ENCODE measurements around the gene SOCS3. TPM values are rescaled to one million over a fixed set of nuclear protein-coding genes. Genes with fewer than 3 reads are reported as not detected.

The SOCS3 gene
- total and polyA plus RNA-seq, 10 of the 15 experiments (the other 5 are each of a cell fraction or from before 2014, with no cell fraction given): 0.05 to 3.9 (median 1.0) TPM

DNA sequence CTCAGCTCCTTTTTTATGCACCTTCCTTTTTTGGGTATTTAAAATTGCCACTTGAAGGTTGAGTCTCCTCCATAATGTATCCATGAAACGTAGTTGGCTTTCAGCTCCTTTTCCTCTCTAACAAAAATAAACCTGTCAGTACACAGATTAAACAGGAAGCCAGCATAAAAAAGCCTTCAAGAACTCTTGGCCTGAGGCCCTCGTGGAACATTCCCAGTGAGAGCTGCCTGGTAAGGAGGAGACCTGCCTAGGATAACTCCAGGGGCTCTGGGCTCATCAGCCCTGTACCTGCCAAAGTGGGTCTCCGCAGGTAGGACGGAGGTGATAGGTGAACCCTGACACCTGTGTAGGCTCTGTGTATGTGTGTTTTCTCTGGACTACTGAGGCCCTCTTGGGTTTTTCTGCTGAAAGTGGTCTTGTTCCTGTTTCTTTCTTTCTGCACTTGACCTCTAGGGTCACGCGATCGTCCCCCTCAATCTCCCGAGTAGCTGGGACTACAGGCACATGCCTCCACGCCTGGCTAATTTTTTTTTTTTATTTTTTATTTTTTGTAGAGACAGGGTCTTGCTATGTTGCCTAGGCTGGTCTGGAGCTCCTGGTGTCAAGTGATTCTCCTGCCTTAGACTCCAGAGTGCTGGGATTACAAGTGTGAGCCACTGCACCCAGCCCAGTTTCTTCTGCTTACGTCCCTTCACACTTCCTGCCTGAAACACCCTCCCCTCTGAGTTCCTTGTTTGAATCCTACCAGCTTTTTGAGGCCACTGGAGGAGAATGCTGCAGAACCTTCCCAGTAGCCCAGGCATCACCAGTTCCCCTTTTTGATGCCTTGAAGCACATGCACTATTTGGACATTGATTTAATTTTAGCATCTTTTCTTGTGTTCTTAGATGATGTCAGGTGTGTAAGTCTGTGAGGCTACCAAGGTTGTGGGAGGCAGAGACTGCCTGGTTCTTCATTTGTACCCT is 28.4 kb upstream of the SOCS3 start (continued):
- TF ChIP-seq IRF4 (IDR thresholded peaks at IDR 0.05; ENCODE audit: low read depth, low read length) (peak; percentile 39; the same call in 1 of the 2 replicates), IKZF2 (IDR thresholded peaks at IDR 0.05) (peak; percentile 76 to 78; a peak in 3 of 4 replicates), SREBF2 (IDR thresholded peaks at IDR 0.05; ENCODE audit: low read length) (no peak), TCF3 (IDR thresholded peaks at IDR 0.05; ENCODE audit: borderline replicate concordance, insufficient read depth, low read depth, low read length) (no peak), CREM (IDR thresholded peaks at IDR 0.05; ENCODE audit: low read depth) (no peak), MEF2B (IDR thresholded peaks at IDR 0.05; ENCODE audit: partially characterized antibody, poor library complexity, severe bottlenecking) (peak; percentile 69), ETV6 (conservative IDR thresholded peaks at IDR 0.05 in 1 of 2, IDR thresholded peaks at IDR 0.05 in 1 of 2; ENCODE audit: borderline replicate concordance in 1 of 2, low read depth in 1 of 2) (no peak), FOXK2 (IDR thresholded peaks at IDR 0.05) (no peak), ZBTB4 (CRISPR knock-in tag; IDR thresholded peaks at IDR 0.05) (no peak), ZSCAN29 (IDR thresholded peaks at IDR 0.05) (no peak), SMAD1 (IDR thresholded peaks at IDR 0.05; ENCODE audit: low read depth, partially characterized antibody) (no peak), MYB (IDR thresholded peaks at IDR 0.05; ENCODE audit: borderline replicate concordance, low read depth, low read length) (no peak)
- TF ChIP-seq, protein P1, sequence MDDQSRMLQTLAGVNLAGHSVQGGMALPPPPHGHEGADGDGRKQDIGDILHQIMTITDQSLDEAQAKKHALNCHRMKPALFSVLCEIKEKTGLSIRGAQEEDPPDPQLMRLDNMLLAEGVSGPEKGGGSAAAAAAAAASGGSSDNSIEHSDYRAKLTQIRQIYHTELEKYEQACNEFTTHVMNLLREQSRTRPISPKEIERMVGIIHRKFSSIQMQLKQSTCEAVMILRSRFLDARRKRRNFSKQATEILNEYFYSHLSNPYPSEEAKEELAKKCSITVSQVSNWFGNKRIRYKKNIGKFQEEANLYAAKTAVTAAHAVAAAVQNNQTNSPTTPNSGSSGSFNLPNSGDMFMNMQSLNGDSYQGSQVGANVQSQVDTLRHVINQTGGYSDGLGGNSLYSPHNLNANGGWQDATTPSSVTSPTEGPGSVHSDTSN (IDR thresholded peaks at IDR 0.05; ENCODE audit: insufficient replicate concordance, low read depth, low read length): no peak
- TF ChIP-seq, protein P2, sequence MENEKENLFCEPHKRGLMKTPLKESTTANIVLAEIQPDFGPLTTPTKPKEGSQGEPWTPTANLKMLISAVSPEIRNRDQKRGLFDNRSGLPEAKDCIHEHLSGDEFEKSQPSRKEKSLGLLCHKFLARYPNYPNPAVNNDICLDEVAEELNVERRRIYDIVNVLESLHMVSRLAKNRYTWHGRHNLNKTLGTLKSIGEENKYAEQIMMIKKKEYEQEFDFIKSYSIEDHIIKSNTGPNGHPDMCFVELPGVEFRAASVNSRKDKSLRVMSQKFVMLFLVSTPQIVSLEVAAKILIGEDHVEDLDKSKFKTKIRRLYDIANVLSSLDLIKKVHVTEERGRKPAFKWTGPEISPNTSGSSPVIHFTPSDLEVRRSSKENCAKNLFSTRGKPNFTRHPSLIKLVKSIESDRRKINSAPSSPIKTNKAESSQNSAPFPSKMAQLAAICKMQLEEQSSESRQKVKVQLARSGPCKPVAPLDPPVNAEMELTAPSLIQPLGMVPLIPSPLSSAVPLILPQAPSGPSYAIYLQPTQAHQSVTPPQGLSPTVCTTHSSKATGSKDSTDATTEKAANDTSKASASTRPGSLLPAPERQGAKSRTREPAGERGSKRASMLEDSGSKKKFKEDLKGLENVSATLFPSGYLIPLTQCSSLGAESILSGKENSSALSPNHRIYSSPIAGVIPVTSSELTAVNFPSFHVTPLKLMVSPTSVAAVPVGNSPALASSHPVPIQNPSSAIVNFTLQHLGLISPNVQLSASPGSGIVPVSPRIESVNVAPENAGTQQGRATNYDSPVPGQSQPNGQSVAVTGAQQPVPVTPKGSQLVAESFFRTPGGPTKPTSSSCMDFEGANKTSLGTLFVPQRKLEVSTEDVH (IDR thresholded peaks at IDR 0.05; ENCODE audit: low read depth, partially characterized antibody): no peak
- TF ChIP-seq, protein P3, sequence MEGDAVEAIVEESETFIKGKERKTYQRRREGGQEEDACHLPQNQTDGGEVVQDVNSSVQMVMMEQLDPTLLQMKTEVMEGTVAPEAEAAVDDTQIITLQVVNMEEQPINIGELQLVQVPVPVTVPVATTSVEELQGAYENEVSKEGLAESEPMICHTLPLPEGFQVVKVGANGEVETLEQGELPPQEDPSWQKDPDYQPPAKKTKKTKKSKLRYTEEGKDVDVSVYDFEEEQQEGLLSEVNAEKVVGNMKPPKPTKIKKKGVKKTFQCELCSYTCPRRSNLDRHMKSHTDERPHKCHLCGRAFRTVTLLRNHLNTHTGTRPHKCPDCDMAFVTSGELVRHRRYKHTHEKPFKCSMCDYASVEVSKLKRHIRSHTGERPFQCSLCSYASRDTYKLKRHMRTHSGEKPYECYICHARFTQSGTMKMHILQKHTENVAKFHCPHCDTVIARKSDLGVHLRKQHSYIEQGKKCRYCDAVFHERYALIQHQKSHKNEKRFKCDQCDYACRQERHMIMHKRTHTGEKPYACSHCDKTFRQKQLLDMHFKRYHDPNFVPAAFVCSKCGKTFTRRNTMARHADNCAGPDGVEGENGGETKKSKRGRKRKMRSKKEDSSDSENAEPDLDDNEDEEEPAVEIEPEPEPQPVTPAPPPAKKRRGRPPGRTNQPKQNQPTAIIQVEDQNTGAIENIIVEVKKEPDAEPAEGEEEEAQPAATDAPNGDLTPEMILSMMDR (IDR thresholded peaks at IDR 0.05 in 2 of 3, conservative IDR thresholded peaks at IDR 0.05 in 1 of 3; ENCODE audit: control insufficient read depth in 2 of 3, extremely low read depth in 1 of 3, insufficient read depth in 1 of 3, low read depth in 3 of 3, low read length in 3 of 3): no peak; a peak in 1 of 6 replicates
- TF ChIP-seq, protein P4, sequence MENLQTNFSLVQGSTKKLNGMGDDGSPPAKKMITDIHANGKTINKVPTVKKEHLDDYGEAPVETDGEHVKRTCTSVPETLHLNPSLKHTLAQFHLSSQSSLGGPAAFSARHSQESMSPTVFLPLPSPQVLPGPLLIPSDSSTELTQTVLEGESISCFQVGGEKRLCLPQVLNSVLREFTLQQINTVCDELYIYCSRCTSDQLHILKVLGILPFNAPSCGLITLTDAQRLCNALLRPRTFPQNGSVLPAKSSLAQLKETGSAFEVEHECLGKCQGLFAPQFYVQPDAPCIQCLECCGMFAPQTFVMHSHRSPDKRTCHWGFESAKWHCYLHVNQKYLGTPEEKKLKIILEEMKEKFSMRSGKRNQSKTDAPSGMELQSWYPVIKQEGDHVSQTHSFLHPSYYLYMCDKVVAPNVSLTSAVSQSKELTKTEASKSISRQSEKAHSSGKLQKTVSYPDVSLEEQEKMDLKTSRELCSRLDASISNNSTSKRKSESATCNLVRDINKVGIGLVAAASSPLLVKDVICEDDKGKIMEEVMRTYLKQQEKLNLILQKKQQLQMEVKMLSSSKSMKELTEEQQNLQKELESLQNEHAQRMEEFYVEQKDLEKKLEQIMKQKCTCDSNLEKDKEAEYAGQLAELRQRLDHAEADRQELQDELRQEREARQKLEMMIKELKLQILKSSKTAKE (IDR thresholded peaks at IDR 0.05; ENCODE audit: low read depth, poor library complexity, severe bottlenecking): peak; percentile 19
